ENCODE results near the gene RRAD.

- no peak for TF ChIP-seq EZH2 (IDR thresholded peaks at IDR 0.05; ENCODE audit: insufficient read depth, poor library complexity, severe bottlenecking)
- TF ChIP-seq EZH2phosphoT487 (IDR thresholded peaks at IDR 0.05; ENCODE audit: insufficient read depth, low read depth): no peak
Observed at GRCh38 chr16:66961065-66961744, 35.9 kb upstream of the RRAD start, which contains the start of gene CES3.
